PC-3 (cell line): ENCODE results near the gene TGM2. TPM values are rescaled to one million over a fixed set of nuclear protein-coding genes. Genes with fewer than 3 reads are reported as not detected.

ENCODE experiments used
- ATAC-seq: fragments of 200-7000 bp; cut with Tn5 transposase; 2 replicates; pipeline ENCODE4 v1.9.1; 2020; ENCODE audit warnings: mild to moderate bottlenecking, moderate library complexity
- BruUV-seq: library from RNA; stranded (reverse); fragments of 400-500 nt; replicated peaks from 2 replicates; lab custom pipeline; 2021; lab: Mats Ljungman, UMichigan
- CTCF ChIA-PET: fragments of 300-600 bp; sonication (Branson Sonifier 250); formaldehyde crosslinking; loops from one replicate; lab custom pipeline; 2022; ENCODE audit warnings: antibody characterized with exemption; lab: Charles Lee
- POLR2A ChIA-PET: fragments of 300-600 bp; sonication (Branson Sonifier 250); formaldehyde crosslinking; loops from one replicate; lab custom pipeline; 2022; ENCODE audit warnings: antibody characterized with exemption; ENCODE audit not compliant: unreplicated experiment; lab: Charles Lee
- DNase-seq: peaks from one replicate; pipeline ENCODE4 v3.0.0-alpha.2; 2015
- H2AFZ ChIP-seq: fragments of 300-600 bp; sonication (generic); 2 replicates; pipeline ENCODE4 v1.6.0; 2016; ENCODE audit warnings: antibody characterized with exemption, low read length
- H3F3A ChIP-seq: fragments of 300-600 bp; sonication (generic); one replicate; pipeline ENCODE4 v1.6.0; 2017; ENCODE audit warnings: antibody characterized with exemption, low read length, control low read depth, mild to moderate bottlenecking; ENCODE audit not compliant: unreplicated experiment
- H3K27ac ChIP-seq: fragments of 300-600 bp; sonication (generic); 2 replicates; pipeline ENCODE4 v1.5.1; 2016; ENCODE audit warnings: mild to moderate bottlenecking, low read length
- H3K27me3 ChIP-seq: fragments of 300-600 bp; sonication (generic); 2 replicates; pipeline ENCODE4 v1.6.1; 2016; ENCODE audit warnings: low read length, mixed read lengths
- H3K36me3 ChIP-seq: fragments of 300-600 bp; sonication (generic); 2 replicates; pipeline ENCODE4 v1.6.1; 2016; ENCODE audit warnings: low read depth, mixed run types, low read length, mixed read lengths
- H3K4me1 ChIP-seq: fragments of 300-600 bp; sonication (generic); 2 replicates; pipeline ENCODE4 v1.5.1; 2016; ENCODE audit warnings: low read length; ENCODE audit not compliant: insufficient read depth
- H3K4me2 ChIP-seq: fragments of 300-600 bp; sonication (generic); 2 replicates; pipeline ENCODE4 v1.6.0; 2016; ENCODE audit warnings: low read length
- H3K4me3 ChIP-seq: fragments of 300-600 bp; sonication (generic); 2 replicates; pipeline ENCODE4 v1.5.1; 2016; ENCODE audit warnings: mild to moderate bottlenecking, low read length, mixed read lengths
- H3K79me2 ChIP-seq: fragments of 300-600 bp; sonication (generic); 2 replicates; pipeline ENCODE4 v1.6.1; 2017; ENCODE audit warnings: low read length, mixed read lengths
- H3K9ac ChIP-seq: fragments of 300-600 bp; sonication (generic); 2 replicates; pipeline ENCODE4 v1.6.0; 2016; ENCODE audit warnings: mild to moderate bottlenecking, low read length
- H3K9me2 ChIP-seq: fragments of 300-600 bp; sonication (generic); replicated peaks from 2 replicates; pipeline ENCODE4 v1.6.1; 2016; ENCODE audit warnings: mixed run types, low read length, mixed read lengths
- H3K9me3 ChIP-seq: fragments of 300-600 bp; sonication (generic); 2 replicates; pipeline ENCODE4 v1.6.1; 2016; ENCODE audit warnings: low read length, mixed read lengths
- H4K20me1 ChIP-seq: fragments of 300-600 bp; sonication (generic); 2 replicates; pipeline ENCODE4 v1.6.1; 2016; ENCODE audit warnings: low read length, mixed read lengths
- EZH2 ChIP-seq: fragments of 300-600 bp; sonication (generic); IDR thresholded peaks from one replicate; pipeline ENCODE4 v1.6.1; 2017; ENCODE audit warnings: antibody characterized with exemption, mild to moderate bottlenecking, low read length; ENCODE audit not compliant: unreplicated experiment
- EZH2phosphoT487 ChIP-seq: fragments of 300-600 bp; sonication (generic); IDR thresholded peaks from 2 replicates; pipeline ENCODE4 v1.6.1; 2018; ENCODE audit warnings: mild to moderate bottlenecking, antibody characterized with exemption, low read length, borderline replicate concordance
- intact Hi-C: fragments of 100-400 bp; cut with micrococcal nuclease; formaldehyde crosslinking; loops from 2 replicates; pipeline ENCODE4 v1.9.0; 2023
- total RNA-seq: library from RNA; depleted of rRNA; stranded (reverse); fragments of >200 nt; gene quantifications from 2 replicates; pipeline ENCODE4 v1.2.3, GENCODE V29; 2014
- TF ChIP-seq, protein P1 (sequence below): fragments of 300-600 bp; sonication (generic); conservative IDR thresholded peaks from 2 replicates; pipeline ENCODE4 v1.5.1; 2017; ENCODE audit warnings: antibody characterized with exemption, low read depth, mild to moderate bottlenecking, low read length

The TGM2 gene
- total RNA-seq, 1 experiment from 2014 or later: 583 TPM

DNA sequence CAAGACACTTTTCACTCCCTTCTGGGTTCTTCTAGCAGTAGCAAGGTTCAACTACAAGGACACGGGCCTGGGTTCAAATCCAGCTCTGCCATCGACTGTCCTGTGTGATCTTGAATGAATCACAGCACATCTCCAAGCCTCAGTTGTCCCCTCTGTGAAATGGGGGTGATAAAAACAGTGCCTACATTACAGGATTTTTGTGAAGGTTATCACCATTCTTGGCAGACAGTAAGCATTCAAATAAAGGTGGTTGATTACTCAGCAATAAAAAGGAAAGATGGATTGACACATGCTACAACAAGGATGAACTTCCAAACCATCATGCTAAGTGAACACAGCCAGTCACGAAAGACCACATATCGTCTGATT lies 6.6 kb upstream of the TGM2 start:
- H3K9ac ChIP-seq: no peak overlapping the region

GRCh38 chr20:38170826-38171674 lies 6.0 kb upstream of the TGM2 start:
- H3K9me3 ChIP-seq: no peaks in the 10 kb centered on the region
- no peaks in the 10 kb centered on the region for H3K79me2 ChIP-seq
- intact Hi-C loops: no loop called here
- ChIA-PET CTCF (interaction anchor here (1.5 kb wide), 1 partner anchor 50 kb away, joined by 4 read pairs; no protein-coding TSS in a partner anchor), POLR2A (no interaction called here)
- H3K36me3 ChIP-seq: no peaks in the 10 kb centered on the region
- no peak overlapping the region for H2AFZ ChIP-seq
- no peaks in the 10 kb centered on the region for H3K27me3 ChIP-seq
- no peaks in the 10 kb centered on the region for H4K20me1 ChIP-seq
- DNase-seq (no peak), ATAC-seq (no peak)
- H3K27ac ChIP-seq: peak overlapping the region; percentile 94; the same call in 1 of the 2 replicates
- BruUV-seq: no TSS peak
- H3K4me3 ChIP-seq: no peak overlapping the region
- peaks cover 78% of the 10 kb centered on the region for H3K4me1 ChIP-seq
- peaks cover 15% of the 10 kb centered on the region for H3F3A ChIP-seq
- H3K9ac ChIP-seq: no peak overlapping the region
- no peak overlapping the region for H3K4me2 ChIP-seq
- TF ChIP-seq EZH2 (no peak), EZH2phosphoT487 (no peak)
- TF ChIP-seq, protein P1, sequence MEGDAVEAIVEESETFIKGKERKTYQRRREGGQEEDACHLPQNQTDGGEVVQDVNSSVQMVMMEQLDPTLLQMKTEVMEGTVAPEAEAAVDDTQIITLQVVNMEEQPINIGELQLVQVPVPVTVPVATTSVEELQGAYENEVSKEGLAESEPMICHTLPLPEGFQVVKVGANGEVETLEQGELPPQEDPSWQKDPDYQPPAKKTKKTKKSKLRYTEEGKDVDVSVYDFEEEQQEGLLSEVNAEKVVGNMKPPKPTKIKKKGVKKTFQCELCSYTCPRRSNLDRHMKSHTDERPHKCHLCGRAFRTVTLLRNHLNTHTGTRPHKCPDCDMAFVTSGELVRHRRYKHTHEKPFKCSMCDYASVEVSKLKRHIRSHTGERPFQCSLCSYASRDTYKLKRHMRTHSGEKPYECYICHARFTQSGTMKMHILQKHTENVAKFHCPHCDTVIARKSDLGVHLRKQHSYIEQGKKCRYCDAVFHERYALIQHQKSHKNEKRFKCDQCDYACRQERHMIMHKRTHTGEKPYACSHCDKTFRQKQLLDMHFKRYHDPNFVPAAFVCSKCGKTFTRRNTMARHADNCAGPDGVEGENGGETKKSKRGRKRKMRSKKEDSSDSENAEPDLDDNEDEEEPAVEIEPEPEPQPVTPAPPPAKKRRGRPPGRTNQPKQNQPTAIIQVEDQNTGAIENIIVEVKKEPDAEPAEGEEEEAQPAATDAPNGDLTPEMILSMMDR: no peak
- H3K9me2 ChIP-seq: no peaks in the 10 kb centered on the region

More for the DNA sequence above, 6.6 kb upstream of the TGM2 start:
- Histone ChIP-seq H3K4me1 (peaks cover 72% of the 10 kb centered on the region), H3K9me2 (no peaks in the 10 kb centered on the region), H2AFZ (no peak overlapping the region), H3F3A (peaks cover 15% of the 10 kb centered on the region), H3K27me3 (no peaks in the 10 kb centered on the region), H3K4me2 (no peak overlapping the region), H3K27ac (no peak overlapping the region), H3K79me2 (no peaks in the 10 kb centered on the region), H3K4me3 (no peak overlapping the region), H4K20me1 (no peaks in the 10 kb centered on the region), H3K36me3 (no peaks in the 10 kb centered on the region), H3K9me3 (no peaks in the 10 kb centered on the region)
- TF ChIP-seq EZH2 (no peak), EZH2phosphoT487 (no peak)
- TF ChIP-seq, protein P1: no peak
- ChIA-PET POLR2A (interaction anchor here (0.6 kb wide), 1 partner anchor 19 kb away, joined by 6 read pairs; no protein-coding TSS in a partner anchor), CTCF (no interaction called here)
- ATAC-seq (no peak), DNase-seq (no peak)
- no TSS peak for BruUV-seq
- intact Hi-C loops: loop anchor here (2.0 kb wide), 1 partner anchor 45 kb away; no protein-coding TSS in a partner anchor
